ENCODE measurements around the gene TMPRSS11E. TPM values are rescaled to one million over a fixed set of nuclear protein-coding genes. Genes with fewer than 3 reads are reported as not detected.

Gene TMPRSS11E
- total RNA-seq, 1 donor from 2014 or later = not detected

- intact Hi-C loops (cut with micrococcal nuclease) = no loop called here
- no peaks in the 10 kb centered on the region for H3K36me3 ChIP-seq
- no peak for DNase-seq
- no peaks in the 10 kb centered on the region for H3K27me3 ChIP-seq (ENCODE audit: low read depth)
- no peak overlapping the region for H3K27ac ChIP-seq (replicated peaks)
- TF ChIP-seq CTCF (IDR thresholded peaks at IDR 0.05; ENCODE audit: borderline replicate concordance) = no peak
- H3K9me3 ChIP-seq (replicated peaks) = no peaks in the 10 kb centered on the region
- no peak overlapping the region for H3K4me3 ChIP-seq
- no peaks in the 10 kb centered on the region for H3K4me1 ChIP-seq
Observed at GRCh38 chr4:68465058-68465457, 17.8 kb downstream of the TMPRSS11E start.

GRCh38 chr4:68466185-68466584, 18.9 kb downstream of the TMPRSS11E start:
- no peaks in the 10 kb centered on the region for H3K27me3 ChIP-seq (ENCODE audit: low read depth)
- no peaks in the 10 kb centered on the region for H3K4me1 ChIP-seq
- TF ChIP-seq CTCF (IDR thresholded peaks at IDR 0.05; ENCODE audit: borderline replicate concordance) = no peak
- H3K27ac ChIP-seq (replicated peaks) = no peak overlapping the region
- intact Hi-C loops (cut with micrococcal nuclease) = no loop called here
- no peaks in the 10 kb centered on the region for H3K36me3 ChIP-seq
- no peaks in the 10 kb centered on the region for H3K9me3 ChIP-seq (replicated peaks)
- no peak overlapping the region for H3K4me3 ChIP-seq
- DNase-seq = no peak

GRCh38 chr4:68466751-68467150, 19.5 kb downstream of the TMPRSS11E start:
- no peaks in the 10 kb centered on the region for H3K27me3 ChIP-seq (ENCODE audit: low read depth)
- H3K4me1 ChIP-seq = no peaks in the 10 kb centered on the region
- intact Hi-C loops (cut with micrococcal nuclease) = no loop called here
- TF ChIP-seq CTCF (IDR thresholded peaks at IDR 0.05; ENCODE audit: borderline replicate concordance) = no peak
- H3K4me3 ChIP-seq = no peak overlapping the region
- no peaks in the 10 kb centered on the region for H3K9me3 ChIP-seq (replicated peaks)
- H3K27ac ChIP-seq (replicated peaks) = no peak overlapping the region
- H3K36me3 ChIP-seq = no peaks in the 10 kb centered on the region
- DNase-seq = no peak

GRCh38 chr4:68469482-68469881, 22.2 kb downstream of the TMPRSS11E start:
- Histone ChIP-seq H3K9me3 (replicated peaks) (no peaks in the 10 kb centered on the region), H3K27ac (replicated peaks) (no peak overlapping the region), H3K4me1 (no peaks in the 10 kb centered on the region), H3K4me3 (no peak overlapping the region), H3K36me3 (no peaks in the 10 kb centered on the region), H3K27me3 (ENCODE audit: low read depth) (no peaks in the 10 kb centered on the region)
- TF ChIP-seq CTCF (IDR thresholded peaks at IDR 0.05; ENCODE audit: borderline replicate concordance) = no peak
- DNase-seq = no peak
- intact Hi-C loops (cut with micrococcal nuclease) = no loop called here

GRCh38 chr4:68476191-68476590, 28.9 kb downstream of the TMPRSS11E start:
- Histone ChIP-seq H3K27ac (replicated peaks) (no peak overlapping the region), H3K4me3 (no peak overlapping the region), H3K36me3 (no peaks in the 10 kb centered on the region), H3K4me1 (no peaks in the 10 kb centered on the region), H3K27me3 (ENCODE audit: low read depth) (no peaks in the 10 kb centered on the region), H3K9me3 (replicated peaks) (no peaks in the 10 kb centered on the region)
- intact Hi-C loops (cut with micrococcal nuclease) = no loop called here
- DNase-seq = no peak
- TF ChIP-seq CTCF (IDR thresholded peaks at IDR 0.05; ENCODE audit: borderline replicate concordance) = no peak

GRCh38 chr4:68489338-68489737, 42.1 kb downstream of the TMPRSS11E start:
- Histone ChIP-seq H3K4me1 (no peaks in the 10 kb centered on the region), H3K36me3 (no peaks in the 10 kb centered on the region), H3K27me3 (ENCODE audit: low read depth) (no peaks in the 10 kb centered on the region), H3K27ac (replicated peaks) (no peak overlapping the region), H3K9me3 (replicated peaks) (no peaks in the 10 kb centered on the region), H3K4me3 (no peak overlapping the region)
- no peak for TF ChIP-seq CTCF (IDR thresholded peaks at IDR 0.05; ENCODE audit: borderline replicate concordance)
- no peak for DNase-seq
- intact Hi-C loops (cut with micrococcal nuclease) = no loop called here
